HEK293 (cell line): ENCODE results near the gene SURF1.

Experiments used
- CTCF ChIA-PET: fragments of 350-600 bp; formaldehyde crosslinking; extraction: SDS; loops from one replicate; lab custom pipeline; 2021; ENCODE audit warnings: antibody characterized with exemption; lab: Yijun Ruan, JAX
- POLR2A ChIA-PET: fragments of 300-600 bp; formaldehyde crosslinking; extraction: SDS; loops from one replicate; lab custom pipeline; 2020; ENCODE audit warnings: antibody characterized with exemption, inconsistent platforms; lab: Yijun Ruan, JAX
- H3K27ac ChIP-seq: fragments of 200-500 bp; sonication (Bioruptor generic); 2 replicates; pipeline ENCODE4 v1.5.1; 2014; ENCODE audit warnings: low read depth, low read length, control low read depth, inconsistent platforms; ENCODE audit errors: extremely low read depth
- H3K36me3 ChIP-seq, 2 experiments: fragments of 200-500 bp in 1 of 2; sonication (Bioruptor generic) in 1 of 2; 1 replicate in 1 of 2; 2 replicates in 1 of 2; pipeline ENCODE4 v1.5.1; 2014 to 2017; ENCODE audit warnings: inconsistent platforms in 2 of 2, low read length in 2 of 2; ENCODE audit not compliant: control insufficient read depth in 2 of 2, insufficient read depth in 1 of 2
- H3K4me1 ChIP-seq: fragments of 200-500 bp; sonication (Bioruptor generic); 2 replicates; pipeline ENCODE4 v1.5.1; 2014; ENCODE audit warnings: mild to moderate bottlenecking, low read length, inconsistent platforms; ENCODE audit not compliant: control insufficient read depth, insufficient read depth
- H3K4me3 ChIP-seq: 2 replicates; pipeline ENCODE4 v1.5.1; 2011; ENCODE audit warnings: low read depth, mild to moderate bottlenecking, control low read depth, low read length, moderate library complexity
- H3K9me3 ChIP-seq: fragments of 200-500 bp; sonication (Bioruptor generic); 2 replicates; pipeline ENCODE4 v1.5.1; 2014; ENCODE audit warnings: low read depth, low read length, inconsistent platforms; ENCODE audit not compliant: control insufficient read depth, insufficient read depth
- GLIS2 ChIP-seq: fragments of 450-650 bp; formaldehyde crosslinking; IDR thresholded peaks from 2 replicates; pipeline ENCODE4 v1.5.1; 2016; ENCODE audit warnings: missing biosample characterization, missing genetic modification characterization
- OVOL3 ChIP-seq: fragments of 450-650 bp; formaldehyde crosslinking; IDR thresholded peaks from 2 replicates; pipeline ENCODE4 v1.5.1; 2016; ENCODE audit warnings: missing biosample characterization, missing genetic modification characterization
- PRDM1 ChIP-seq: fragments of 450-650 bp; formaldehyde crosslinking; IDR thresholded peaks from 2 replicates; pipeline ENCODE4; 2016; ENCODE audit warnings: missing biosample characterization, missing genetic modification characterization
- SCRT2 ChIP-seq: fragments of 450-650 bp; formaldehyde crosslinking; IDR thresholded peaks from 2 replicates; pipeline ENCODE4 v1.5.1; 2016; ENCODE audit warnings: missing biosample characterization, missing genetic modification characterization
- ZBTB17 ChIP-seq: fragments of 450-650 bp; formaldehyde crosslinking; IDR thresholded peaks from 2 replicates; pipeline ENCODE4 v1.5.1; 2016; ENCODE audit warnings: missing biosample characterization, missing genetic modification characterization
- ZBTB21 ChIP-seq: fragments of 450-650 bp; formaldehyde crosslinking; IDR thresholded peaks from 2 replicates; pipeline ENCODE4 v1.5.1; 2017; ENCODE audit warnings: missing biosample characterization, missing genetic modification characterization
- ZBTB7A ChIP-seq: fragments of 450-650 bp; formaldehyde crosslinking; IDR thresholded peaks from 2 replicates; pipeline ENCODE4 v1.5.1; 2016; ENCODE audit warnings: low read depth, missing biosample characterization, missing genetic modification characterization
- ZBTB8A ChIP-seq: fragments of 450-650 bp; formaldehyde crosslinking; IDR thresholded peaks from 2 replicates; pipeline ENCODE4 v1.5.1; 2016; ENCODE audit warnings: missing biosample characterization, missing genetic modification characterization
- ZNF18 ChIP-seq: fragments of 450-650 bp; formaldehyde crosslinking; IDR thresholded peaks from 2 replicates; pipeline ENCODE4 v1.5.1; 2016; ENCODE audit warnings: missing biosample characterization, missing genetic modification characterization
- ZNF211 ChIP-seq: fragments of 450-650 bp; formaldehyde crosslinking; IDR thresholded peaks from 2 replicates; pipeline ENCODE4 v1.5.1; 2016; ENCODE audit warnings: low read depth, missing biosample characterization, missing genetic modification characterization
- ZNF24 ChIP-seq: fragments of 450-650 bp; formaldehyde crosslinking; IDR thresholded peaks from 2 replicates; pipeline ENCODE4 v1.5.1; 2016; ENCODE audit warnings: missing biosample characterization, missing genetic modification characterization
- ZNF394 ChIP-seq: fragments of 450-650 bp; formaldehyde crosslinking; IDR thresholded peaks from 2 replicates; pipeline ENCODE4 v1.5.1; 2016; ENCODE audit warnings: missing biosample characterization, missing genetic modification characterization, mild to moderate bottlenecking, moderate library complexity, borderline replicate concordance
- ZNF585B ChIP-seq: fragments of 450-650 bp; formaldehyde crosslinking; IDR thresholded peaks from 2 replicates; pipeline ENCODE4 v1.5.1; 2016; ENCODE audit warnings: missing biosample characterization, missing genetic modification characterization
- ZNF623 ChIP-seq: fragments of 450-650 bp; formaldehyde crosslinking; IDR thresholded peaks from 2 replicates; pipeline ENCODE4 v1.5.1; 2016; ENCODE audit warnings: missing biosample characterization, missing genetic modification characterization
- ZNF629 ChIP-seq: fragments of 450-650 bp; formaldehyde crosslinking; IDR thresholded peaks from 2 replicates; pipeline ENCODE4 v1.5.1; 2017; ENCODE audit warnings: missing biosample characterization, missing genetic modification characterization
- ZNF639 ChIP-seq: fragments of 450-650 bp; formaldehyde crosslinking; IDR thresholded peaks from 2 replicates; pipeline ENCODE4 v1.5.1; 2016; ENCODE audit warnings: missing biosample characterization, missing genetic modification characterization
- ZNF785 ChIP-seq: fragments of 450-650 bp; formaldehyde crosslinking; IDR thresholded peaks from 2 replicates; pipeline ENCODE4 v1.5.1; 2016; ENCODE audit warnings: missing biosample characterization, missing genetic modification characterization
- ZSCAN30 ChIP-seq: fragments of 450-650 bp; IDR thresholded peaks from 2 replicates; pipeline ENCODE4 v1.5.1; 2018; ENCODE audit warnings: missing biosample characterization, mild to moderate bottlenecking, missing genetic modification characterization, moderate library complexity
- ZXDB ChIP-seq: fragments of 450-650 bp; formaldehyde crosslinking; IDR thresholded peaks from 2 replicates; pipeline ENCODE4 v1.5.1; 2016; ENCODE audit warnings: missing biosample characterization, missing genetic modification characterization
- TF ChIP-seq, protein P1 (sequence below): fragments of 450-650 bp; formaldehyde crosslinking; IDR thresholded peaks from 2 replicates; pipeline ENCODE4 v1.5.1; 2016; ENCODE audit warnings: missing biosample characterization, missing genetic modification characterization
- TF ChIP-seq, protein P2 (sequence below): fragments of 450-650 bp; formaldehyde crosslinking; IDR thresholded peaks from 2 replicates; pipeline ENCODE4 v1.5.1; 2016; ENCODE audit warnings: missing biosample characterization, missing genetic modification characterization, borderline replicate concordance

The SURF1 gene

GRCh38 chr9:133348718-133349573 is 7.3 kb downstream of the SURF1 start (continued):
- TF ChIP-seq, protein P1, sequence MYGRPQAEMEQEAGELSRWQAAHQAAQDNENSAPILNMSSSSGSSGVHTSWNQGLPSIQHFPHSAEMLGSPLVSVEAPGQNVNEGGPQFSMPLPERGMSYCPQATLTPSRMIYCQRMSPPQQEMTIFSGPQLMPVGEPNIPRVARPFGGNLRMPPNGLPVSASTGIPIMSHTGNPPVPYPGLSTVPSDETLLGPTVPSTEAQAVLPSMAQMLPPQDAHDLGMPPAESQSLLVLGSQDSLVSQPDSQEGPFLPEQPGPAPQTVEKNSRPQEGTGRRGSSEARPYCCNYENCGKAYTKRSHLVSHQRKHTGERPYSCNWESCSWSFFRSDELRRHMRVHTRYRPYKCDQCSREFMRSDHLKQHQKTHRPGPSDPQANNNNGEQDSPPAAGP (tag by site-specific recombination) = peak; percentile 44; the same call in 1 of the 2 replicates

- no peaks in the 10 kb centered on the region for H3K9me3 ChIP-seq
- H3K4me3 ChIP-seq = peak within 1 kb of the TSS; percentile 91
- POLR2A ChIA-PET = interaction anchor here (0.5 to 6.0 kb wide), 37 partner anchors 9 to 440 kb away, joined by 3 to 89 read pairs (median 5); partner anchors contain the start of genes CACFD1, GTF3C5, SLC2A6 and STKLD1
- peaks cover 14 to 82% of the 10 kb centered on the region in 2 experiments for H3K36me3 ChIP-seq
- CTCF ChIA-PET = interaction anchor here (0.5 to 1.3 kb wide), 4 partner anchors 109 to 764 kb away, joined by 3 to 4 read pairs (median 3); no protein-coding TSS in a partner anchor
- H3K27ac ChIP-seq = peak within 1 kb of the TSS; percentile 100
- H3K4me1 ChIP-seq = no peaks in the 10 kb centered on the region
- peak; percentile 64; the same call in 1 of the 2 replicates for TF ChIP-seq ZBTB7A (tag by site-specific recombination)
- TF ChIP-seq ZNF211 = no peak
- 0 out of 2 replicates have a peak, but pooled peaks have one; percentile 20 for TF ChIP-seq ZNF18 (tag by site-specific recombination)
- TF ChIP-seq ZNF394 = peak; percentile 70
- peak; percentile 49; the same call in 1 of the 2 replicates for TF ChIP-seq PRDM1 (tag by site-specific recombination)
- TF ChIP-seq ZNF585B (tag by site-specific recombination) = no peak
- TF ChIP-seq ZNF629 (tag by site-specific recombination) = peak; percentile 73; the same call in 1 of the 2 replicates
- TF ChIP-seq ZNF639 = peak; percentile 89
- no peak for TF ChIP-seq ZNF785 (tag by site-specific recombination)
- 0 out of 2 replicates have a peak, but pooled peaks have one; percentile 39 for TF ChIP-seq OVOL3 (tag by site-specific recombination)
- TF ChIP-seq, protein P1 (tag by site-specific recombination) = peak; percentile 93; the same call in 1 of the 2 replicates
- peak; percentile 90 for TF ChIP-seq SCRT2 (tag by site-specific recombination)
- TF ChIP-seq ZSCAN30 = peak; percentile 90
- peak; percentile 94 for TF ChIP-seq ZXDB (tag by site-specific recombination)
- TF ChIP-seq, protein P2, sequence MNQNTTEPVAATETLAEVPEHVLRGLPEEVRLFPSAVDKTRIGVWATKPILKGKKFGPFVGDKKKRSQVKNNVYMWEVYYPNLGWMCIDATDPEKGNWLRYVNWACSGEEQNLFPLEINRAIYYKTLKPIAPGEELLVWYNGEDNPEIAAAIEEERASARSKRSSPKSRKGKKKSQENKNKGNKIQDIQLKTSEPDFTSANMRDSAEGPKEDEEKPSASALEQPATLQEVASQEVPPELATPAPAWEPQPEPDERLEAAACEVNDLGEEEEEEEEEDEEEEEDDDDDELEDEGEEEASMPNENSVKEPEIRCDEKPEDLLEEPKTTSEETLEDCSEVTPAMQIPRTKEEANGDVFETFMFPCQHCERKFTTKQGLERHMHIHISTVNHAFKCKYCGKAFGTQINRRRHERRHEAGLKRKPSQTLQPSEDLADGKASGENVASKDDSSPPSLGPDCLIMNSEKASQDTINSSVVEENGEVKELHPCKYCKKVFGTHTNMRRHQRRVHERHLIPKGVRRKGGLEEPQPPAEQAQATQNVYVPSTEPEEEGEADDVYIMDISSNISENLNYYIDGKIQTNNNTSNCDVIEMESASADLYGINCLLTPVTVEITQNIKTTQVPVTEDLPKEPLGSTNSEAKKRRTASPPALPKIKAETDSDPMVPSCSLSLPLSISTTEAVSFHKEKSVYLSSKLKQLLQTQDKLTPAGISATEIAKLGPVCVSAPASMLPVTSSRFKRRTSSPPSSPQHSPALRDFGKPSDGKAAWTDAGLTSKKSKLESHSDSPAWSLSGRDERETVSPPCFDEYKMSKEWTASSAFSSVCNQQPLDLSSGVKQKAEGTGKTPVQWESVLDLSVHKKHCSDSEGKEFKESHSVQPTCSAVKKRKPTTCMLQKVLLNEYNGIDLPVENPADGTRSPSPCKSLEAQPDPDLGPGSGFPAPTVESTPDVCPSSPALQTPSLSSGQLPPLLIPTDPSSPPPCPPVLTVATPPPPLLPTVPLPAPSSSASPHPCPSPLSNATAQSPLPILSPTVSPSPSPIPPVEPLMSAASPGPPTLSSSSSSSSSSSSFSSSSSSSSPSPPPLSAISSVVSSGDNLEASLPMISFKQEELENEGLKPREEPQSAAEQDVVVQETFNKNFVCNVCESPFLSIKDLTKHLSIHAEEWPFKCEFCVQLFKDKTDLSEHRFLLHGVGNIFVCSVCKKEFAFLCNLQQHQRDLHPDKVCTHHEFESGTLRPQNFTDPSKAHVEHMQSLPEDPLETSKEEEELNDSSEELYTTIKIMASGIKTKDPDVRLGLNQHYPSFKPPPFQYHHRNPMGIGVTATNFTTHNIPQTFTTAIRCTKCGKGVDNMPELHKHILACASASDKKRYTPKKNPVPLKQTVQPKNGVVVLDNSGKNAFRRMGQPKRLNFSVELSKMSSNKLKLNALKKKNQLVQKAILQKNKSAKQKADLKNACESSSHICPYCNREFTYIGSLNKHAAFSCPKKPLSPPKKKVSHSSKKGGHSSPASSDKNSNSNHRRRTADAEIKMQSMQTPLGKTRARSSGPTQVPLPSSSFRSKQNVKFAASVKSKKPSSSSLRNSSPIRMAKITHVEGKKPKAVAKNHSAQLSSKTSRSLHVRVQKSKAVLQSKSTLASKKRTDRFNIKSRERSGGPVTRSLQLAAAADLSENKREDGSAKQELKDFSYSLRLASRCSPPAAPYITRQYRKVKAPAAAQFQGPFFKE (tag by site-specific recombination) = no peak
- peak; percentile 56 for TF ChIP-seq ZBTB8A (tag by site-specific recombination)
- no peak for TF ChIP-seq ZNF623 (tag by site-specific recombination)
- TF ChIP-seq ZBTB17 = peak; percentile 68
- peak; percentile 27 for TF ChIP-seq GLIS2 (tag by site-specific recombination)
- peak; percentile 64 for TF ChIP-seq ZNF24
- TF ChIP-seq ZBTB21 = 0 out of 2 replicates have a peak, but pooled peaks have one; percentile 29
These were observed 8.1 kb downstream of the SURF1 start, which contains the start of the genes MED22 and RPL7A for GRCh38 chr9:133347985-133348717. TSS of gene MED22 (minus strand) at chr9:133348131. CDS start at chr9:133346662, 1,469 bp downstream. TSS of gene RPL7A (plus strand) at chr9:133348218. CDS start at chr9:133348244, 26 bp downstream.
